Frontal cortex (tissue), 4 donors: ENCODE data around the gene TMEM138. TPM values are rescaled to one million over a fixed set of nuclear protein-coding genes. Genes with fewer than 3 reads are reported as not detected.

Experiments used
- DNase-seq, 2 donors: peaks; one replicate each; pipeline ENCODE4 v3.0.0; 2012; ENCODE audit warnings: low spot score in 2 of 2
- FAIRE-seq: peaks from 2 replicates; lab custom pipeline; 2012; peaks lifted over from hg19 to GRCh38; lab: Jason Lieb, UNC
- total RNA-seq: library from RNA; depleted of rRNA; stranded (reverse); fragments of >200 nt; gene quantifications from one replicate; pipeline ENCODE4 v1.2.3, GENCODE V29; 2014
- donor health status: control.
- donor health status: control.
- donor health status: control.

Gene TMEM138
- total RNA-seq, result 28.5 TPM

GRCh38 chr11:61361741-61362541 is at the start of gene TMEM138, which contains the start of gene CYB561A3:
Gene TMEM138 (plus strand): TSS chr11:61362374. CDS start chr11:61364391, 2,017 bp downstream.
Gene CYB561A3 (minus strand): TSS chr11:61361882. CDS start chr11:61356713, 5,169 bp downstream.
- FAIRE-seq (no peak), DNase-seq (peak; percentile 81 to 93)

DNA sequence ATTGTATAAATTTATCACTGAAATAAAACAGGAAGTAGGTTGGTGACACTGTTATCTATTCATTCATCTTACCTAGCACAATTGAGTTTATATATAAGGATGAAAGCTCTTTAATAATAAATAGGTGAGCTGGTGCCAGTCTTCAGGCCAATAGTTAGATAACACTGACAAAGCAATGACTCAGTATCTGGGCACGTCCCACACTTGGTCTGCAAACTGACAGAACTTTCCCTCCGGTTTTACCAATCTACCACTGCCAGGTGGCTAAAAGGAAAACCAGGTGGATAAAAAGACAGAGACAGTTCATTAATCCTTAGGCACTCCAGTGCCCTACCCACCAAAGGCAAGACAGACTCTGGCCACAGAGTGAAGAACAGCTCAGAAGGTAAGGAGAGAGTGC is 46.9 kb upstream of the TMEM138 start:
- no peak for DNase-seq
- FAIRE-seq, result no peak

GRCh38 chr11:61325649-61326414 is 36.3 kb upstream of the TMEM138 start:
- FAIRE-seq (no peak), DNase-seq (no peak)

DNA sequence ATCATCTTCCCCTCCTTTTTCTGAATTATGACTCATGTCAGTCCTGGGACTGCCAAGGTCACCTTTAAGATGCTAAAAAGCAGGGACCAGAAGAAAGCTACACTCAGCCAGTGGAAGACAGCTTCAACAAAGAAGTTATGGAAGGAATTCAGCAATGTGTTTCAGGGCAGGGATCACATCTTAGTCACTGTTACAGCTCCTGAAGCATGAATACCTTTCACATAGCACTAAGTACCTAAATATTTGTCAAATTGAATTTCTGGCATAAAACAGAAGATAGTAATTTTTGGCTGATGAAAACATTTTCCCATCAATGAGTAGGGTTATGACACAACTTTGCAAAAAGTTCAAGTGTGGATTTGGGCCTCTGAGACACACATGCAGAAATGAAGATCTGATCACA is 34.5 kb upstream of the TMEM138 start:
- no peak for DNase-seq
- no peak for FAIRE-seq

- FAIRE-seq, result no peak
- DNase-seq, result no peak
Measured at GRCh38 chr11:61328351-61328750, 33.8 kb upstream of the TMEM138 start.

- FAIRE-seq, result no peak
Measured at GRCh38 chr11:61329871-61330270, 32.3 kb upstream of the TMEM138 start.

DNA sequence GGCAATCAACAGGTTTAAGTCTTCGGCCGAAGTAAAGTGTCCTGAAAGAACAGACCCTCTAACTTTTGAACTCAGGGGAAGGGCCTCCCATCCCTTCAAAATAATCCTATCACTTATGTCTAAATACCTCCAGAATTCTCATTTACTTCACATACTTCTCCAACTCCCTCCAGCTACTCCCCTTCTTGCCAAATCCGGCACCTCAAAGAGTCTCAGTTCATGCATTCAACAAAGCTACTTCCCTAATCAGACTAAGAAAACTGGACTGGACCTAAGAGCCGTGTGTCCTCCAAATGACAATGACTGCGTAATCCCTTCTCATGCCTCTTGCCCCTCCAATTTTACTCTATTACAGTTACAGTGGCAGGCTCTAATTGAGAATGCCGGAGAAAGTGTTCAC is 30.5 kb upstream of the TMEM138 start:
- FAIRE-seq (no peak), DNase-seq (no peak)

More at GRCh38 chr11:61329871-61330270, 32.3 kb upstream of the TMEM138 start:
- no peak for DNase-seq

DNA sequence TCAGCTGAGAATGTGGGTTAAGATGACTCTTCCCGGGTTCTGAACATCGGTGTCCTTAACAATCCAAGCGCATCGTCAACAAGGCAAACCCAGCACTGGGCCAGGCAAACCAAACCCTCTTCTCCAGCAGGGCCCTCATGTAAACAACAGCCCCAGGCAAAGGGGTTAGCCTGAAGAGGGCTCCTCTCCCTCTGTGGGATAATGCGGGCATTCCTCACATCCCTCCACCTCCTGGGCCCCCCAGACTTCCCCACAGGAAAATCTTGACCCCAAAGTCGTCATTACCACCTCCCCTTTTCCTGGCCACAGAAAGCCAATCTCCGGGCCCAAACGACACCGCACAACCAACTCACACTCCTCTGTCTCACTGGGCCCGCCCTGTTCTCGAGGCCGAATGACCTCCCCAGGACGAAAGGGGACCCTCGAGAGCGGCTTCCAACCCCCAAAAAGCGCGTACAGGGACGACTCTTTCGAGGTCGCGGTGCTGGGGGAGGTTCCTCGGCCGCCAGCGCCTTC is 29.8 kb upstream of the TMEM138 start:
- FAIRE-seq (no peak), DNase-seq (peak in 1 of 2 donors; percentile 40)

- DNase-seq (peak; percentile 98), FAIRE-seq (no peak)
Measured at GRCh38 chr11:61332797-61333549, 29.2 kb upstream of the TMEM138 start, which contains the start of the genes DDB1 and TKFC. Gene DDB1 (minus strand): TSS chr11:61333105. CDS start chr11:61332968, 137 bp downstream. Gene TKFC (plus strand): TSS chr11:61333228. CDS start chr11:61334729, 1,501 bp downstream.

DNA sequence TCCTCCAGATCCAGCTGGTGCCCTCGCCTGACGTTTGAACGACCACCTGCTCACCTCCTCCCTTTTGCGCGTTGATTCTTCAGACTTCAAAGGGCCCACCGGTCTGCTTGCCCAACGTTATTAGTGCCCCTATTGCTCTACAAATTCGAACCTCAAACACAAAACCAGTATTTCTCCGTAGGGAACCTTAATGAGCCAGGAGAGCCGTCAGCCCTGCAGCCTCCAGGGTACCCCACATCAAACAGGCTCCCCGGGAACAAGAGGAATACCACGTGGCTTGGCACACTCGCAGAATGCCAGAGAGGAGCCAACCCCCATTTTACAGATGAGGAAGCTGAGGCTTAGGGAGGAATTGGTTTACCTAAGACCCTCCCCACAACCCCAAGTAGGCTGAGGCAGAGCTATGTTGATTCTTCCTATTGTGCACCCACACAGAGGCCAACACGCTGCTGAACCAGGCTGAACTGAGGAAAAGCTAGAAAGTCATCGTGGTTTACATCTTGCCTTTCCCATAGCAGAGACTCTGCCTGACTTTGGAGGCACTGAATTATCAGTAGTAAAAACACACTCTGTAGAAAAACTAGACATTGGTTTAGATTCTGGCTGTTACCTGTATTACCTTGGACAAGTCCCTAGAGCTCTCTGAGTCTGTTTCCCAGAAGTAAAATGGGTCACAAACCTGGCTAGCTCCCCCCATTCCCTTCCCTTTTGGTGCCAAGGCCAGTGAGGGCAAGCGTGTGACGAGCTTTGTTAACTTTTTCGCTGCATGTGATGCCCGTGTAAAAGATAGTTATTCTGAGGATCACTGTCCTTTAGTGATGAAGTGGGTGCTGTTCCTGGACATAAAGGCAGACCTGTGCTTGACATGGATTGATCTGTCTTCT is 28.4 kb upstream of the TMEM138 start:
- DNase-seq (no peak), FAIRE-seq (no peak)

- FAIRE-seq, result no peak
- DNase-seq, result no peak
Measured at GRCh38 chr11:61334434-61335354, 27.5 kb upstream of the TMEM138 start.

DNA sequence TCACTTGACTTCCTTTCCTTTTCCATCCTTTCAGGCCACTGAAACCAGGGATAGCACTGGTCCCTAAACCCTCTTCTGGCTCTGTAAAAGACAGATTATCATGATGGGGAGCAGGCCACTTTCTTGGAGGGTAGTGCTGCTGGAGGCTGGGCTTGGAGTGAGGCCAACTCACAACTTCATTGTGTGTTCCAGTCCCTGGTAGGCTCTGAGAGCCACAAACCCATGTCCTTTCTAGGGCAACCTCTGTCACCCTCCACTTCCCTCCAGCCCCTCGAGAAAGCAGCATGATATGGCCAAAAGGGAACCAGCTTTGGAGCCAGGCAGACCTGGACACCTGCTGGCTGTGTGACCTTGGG is 26.8 kb upstream of the TMEM138 start:
- DNase-seq, result no peak
- FAIRE-seq, result no peak

GRCh38 chr11:61336171-61336935 is 25.8 kb upstream of the TMEM138 start:
- DNase-seq (peak; percentile 62 to 84), FAIRE-seq (no peak)

DNA sequence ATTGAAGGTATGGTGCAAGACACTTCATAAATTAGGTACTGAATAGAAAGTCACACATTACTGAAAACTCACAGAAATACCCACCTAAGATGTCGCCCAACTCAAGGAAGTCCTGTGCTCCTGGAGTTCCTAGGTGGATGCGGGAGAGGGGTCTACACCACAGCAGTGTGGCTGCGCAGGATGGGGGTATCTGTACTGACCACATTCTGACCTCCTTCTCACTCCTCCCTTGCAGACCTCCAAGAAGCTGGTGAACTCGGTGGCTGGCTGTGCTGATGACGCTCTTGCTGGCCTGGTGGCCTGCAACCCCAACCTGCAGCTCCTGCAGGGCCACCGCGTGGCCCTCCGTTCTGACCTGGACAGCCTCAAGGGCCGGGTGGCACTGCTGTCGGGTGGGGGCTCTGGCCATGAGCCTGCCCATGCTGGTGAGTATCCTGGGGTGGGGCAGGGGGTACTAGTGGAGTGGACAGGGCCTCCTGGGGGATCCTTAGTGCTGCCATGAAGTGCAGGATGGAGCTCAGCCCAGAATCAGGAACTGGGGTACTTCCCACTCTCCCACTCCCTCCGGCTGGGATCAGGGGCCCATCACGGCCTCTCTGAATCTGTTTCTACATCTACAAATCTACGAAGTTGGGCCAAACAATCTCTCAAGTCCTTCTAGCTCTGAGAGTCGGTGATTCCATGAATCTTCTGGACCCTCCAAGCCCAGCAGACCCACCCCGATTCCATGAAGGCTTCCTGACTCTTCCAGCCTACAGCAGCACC is 24.3 kb upstream of the TMEM138 start:
- no peak for DNase-seq
- no peak for FAIRE-seq

- DNase-seq (no peak), FAIRE-seq (no peak)
Measured at GRCh38 chr11:61338783-61339489, 23.2 kb upstream of the TMEM138 start.

- DNase-seq (no peak), FAIRE-seq (no peak)
Measured at GRCh38 chr11:61339490-61339878, 22.7 kb upstream of the TMEM138 start.
